HCT116 (cell line): ENCODE results near the gene PANK1. TPM values are rescaled to one million over a fixed set of nuclear protein-coding genes. Genes with fewer than 3 reads are reported as not detected.

ENCODE experiments used
- ATAC-seq: fragments of 200-7000 bp; cut with Tn5 transposase; 2 replicates; pipeline ENCODE4 v1.9.1; 2020; ENCODE audit warnings: mild to moderate bottlenecking, moderate library complexity
- BruUV-seq: library from RNA; stranded (reverse); fragments of 400-500 nt; replicated peaks from 2 replicates; lab custom pipeline; 2021; lab: Mats Ljungman, UMichigan
- CTCF ChIA-PET: fragments of 300-600 bp; sonication (Branson Sonifier 250); formaldehyde crosslinking; loops from one replicate; lab custom pipeline; 2021; ENCODE audit warnings: antibody characterized with exemption; lab: Charles Lee
- POLR2A ChIA-PET: fragments of 300-600, 350-600 bp; sonication (Branson Sonifier 250); formaldehyde crosslinking; loops from one replicate; lab custom pipeline; 2021; ENCODE audit warnings: antibody characterized with exemption; lab: Charles Lee
- RAD21 ChIA-PET, 2 experiments: fragments of 300-600 bp; sonication (Branson Sonifier 250); formaldehyde crosslinking; loops; one replicate each; lab custom pipeline; 2023; ENCODE audit warnings: low total read pairs in 2 of 2; ENCODE audit not compliant: uncharacterized antibody in 2 of 2, unreplicated experiment in 2 of 2, low non-redundant PET in 1 of 2; lab: Charles Lee
- DNase-seq: peaks from one replicate; pipeline ENCODE4 v3.0.0-alpha.2; 2010; ENCODE audit warnings: low read depth, low spot score
- H2AFZ ChIP-seq: fragments of 200-600 bp; shearing (Covaris generic), sonication (generic); 2 replicates; pipeline ENCODE4 v1.6.1; 2017; ENCODE audit warnings: low read depth, mixed run types, mixed read lengths, antibody characterized with exemption, low read length; ENCODE audit not compliant: poor library complexity, severe bottlenecking
- H3K27ac ChIP-seq: 2 replicates; pipeline ENCODE4 v1.5.1; 2012; ENCODE audit warnings: low read depth, low read length
- H3K27me3 ChIP-seq: fragments of 200-600 bp; sonication (generic); 2 replicates; pipeline ENCODE4 v1.6.1; 2016; ENCODE audit warnings: mixed run types, low read length, mixed read lengths; ENCODE audit not compliant: insufficient read depth
- H3K36me3 ChIP-seq, 2 experiments: fragments of 200-500 bp in 1 of 2; fragments of 200-600 bp in 1 of 2; sonication (Bioruptor generic) in 1 of 2; sonication (generic) in 1 of 2; 2 replicates each; pipeline versions ENCODE4 v1.5.1 to v1.6.1; 2014 to 2016; ENCODE audit warnings: low read length in 2 of 2, inconsistent platforms in 1 of 2, mixed read lengths in 1 of 2, mixed run types in 1 of 2; ENCODE audit not compliant: insufficient read depth in 2 of 2, control insufficient read depth in 1 of 2
- H3K4me1 ChIP-seq, 2 experiments: fragments of 200-600 bp in 1 of 2; sonication (generic) in 1 of 2; 2 replicates each; pipeline versions ENCODE4 v1.5.1 to v1.6.1; 2012 to 2017; ENCODE audit warnings: low read length in 2 of 2, inconsistent platforms in 1 of 2, mild to moderate bottlenecking in 1 of 2, mixed read lengths in 1 of 2, mixed run types in 1 of 2, moderate library complexity in 1 of 2; ENCODE audit not compliant: insufficient read depth in 2 of 2, control insufficient read depth in 1 of 2
- H3K4me2 ChIP-seq: fragments of 200-600 bp; sonication (generic); 2 replicates; pipeline ENCODE4 v1.6.1; 2017; ENCODE audit warnings: mixed run types, low read length, mixed read lengths
- H3K4me3 ChIP-seq, 2 experiments: fragments of 200-600 bp in 1 of 2; sonication (generic) in 1 of 2; replicated peaks in 1 of 2; 2 replicates each; pipeline ENCODE4 v1.5.1; 2011 to 2016; ENCODE audit warnings: low read length in 2 of 2, control low read depth in 1 of 2, low read depth in 1 of 2, mild to moderate bottlenecking in 1 of 2, mixed read lengths in 1 of 2, mixed run types in 1 of 2
- H3K79me2 ChIP-seq: fragments of 200-600 bp; sonication (generic); 2 replicates; pipeline ENCODE4 v1.6.1; 2017; ENCODE audit warnings: mild to moderate bottlenecking, mixed run types, low read length, moderate library complexity, mixed read lengths; ENCODE audit not compliant: insufficient read depth
- H3K9ac ChIP-seq: fragments of 200-600 bp; sonication (generic); 2 replicates; pipeline ENCODE4 v1.6.1; 2016; ENCODE audit warnings: low read length, mixed read lengths
- H3K9me2 ChIP-seq: fragments of 200-600 bp; sonication (generic), shearing (Covaris generic); 2 replicates; pipeline ENCODE4 v1.6.1; 2017; ENCODE audit warnings: mixed run types, mild to moderate bottlenecking, moderate library complexity; ENCODE audit not compliant: insufficient read depth
- H3K9me3 ChIP-seq, 2 experiments: fragments of 200-500 bp in 1 of 2; fragments of 200-600 bp in 1 of 2; sonication (Bioruptor generic) in 1 of 2; sonication (generic) in 1 of 2; 2 replicates each; pipeline ENCODE4 v1.6.1; 2014 to 2017; ENCODE audit warnings: low read length in 2 of 2, mixed read lengths in 2 of 2, inconsistent platforms in 1 of 2, low read depth in 1 of 2, mild to moderate bottlenecking in 1 of 2, mixed run types in 1 of 2, moderate library complexity in 1 of 2; ENCODE audit not compliant: control insufficient read depth in 1 of 2, insufficient read depth in 1 of 2
- H4K20me1 ChIP-seq: fragments of 200-600 bp; sonication (generic), shearing (Covaris generic); 2 replicates; pipeline ENCODE4 v1.6.1; 2017; ENCODE audit warnings: mixed run types, mild to moderate bottlenecking, moderate library complexity; ENCODE audit not compliant: insufficient read depth
- CBX3 ChIP-seq: IDR thresholded peaks from 2 replicates; pipeline ENCODE4 v1.6.1; 2012; ENCODE audit warnings: low read depth
- ELF1 ChIP-seq: IDR thresholded peaks from 2 replicates; pipeline ENCODE4 v1.6.1; 2012; ENCODE audit warnings: low read depth, borderline replicate concordance
- EZH2 ChIP-seq: fragments of 200-600 bp; sonication (generic); IDR thresholded peaks from 2 replicates; pipeline ENCODE4 v1.6.1; 2017; ENCODE audit warnings: antibody characterized with exemption, mixed run types
- FOSL1 ChIP-seq: IDR thresholded peaks from 2 replicates; pipeline ENCODE4 v1.6.1; 2012; ENCODE audit warnings: low read depth
- POLR2A ChIP-seq: IDR thresholded peaks from 2 replicates; pipeline ENCODE4 v1.7.0; 2011; ENCODE audit warnings: borderline replicate concordance; ENCODE audit not compliant: insufficient read depth, insufficient read length; ENCODE audit errors: extremely low read depth
- POLR2AphosphoS5 ChIP-seq: IDR thresholded peaks from 2 replicates; pipeline ENCODE4 v1.6.1; 2011; ENCODE audit warnings: mild to moderate bottlenecking, low read depth, low read length, moderate library complexity
- RAD21 ChIP-seq: IDR thresholded peaks from 2 replicates; pipeline ENCODE4 v1.6.1; 2012; ENCODE audit warnings: low read depth, mild to moderate bottlenecking
- SIN3A ChIP-seq: IDR thresholded peaks from 2 replicates; pipeline ENCODE4 v1.6.1; 2012; ENCODE audit warnings: low read depth
- SP1 ChIP-seq: IDR thresholded peaks from 2 replicates; pipeline ENCODE4 v1.6.1; 2012; ENCODE audit warnings: low read depth
- SRF ChIP-seq: IDR thresholded peaks from 2 replicates; pipeline ENCODE4 v1.6.1; 2012; ENCODE audit warnings: low read depth
- ZNF274 ChIP-seq: fragments of 200-500 bp; sonication (Bioruptor generic); IDR thresholded peaks from 2 replicates; pipeline ENCODE4 v1.6.1; 2014; ENCODE audit warnings: mild to moderate bottlenecking, low read depth, low read length, inconsistent platforms
- intact Hi-C: fragments of 100-400 bp; cut with micrococcal nuclease; formaldehyde crosslinking; loops from 2 replicates; pipeline ENCODE4 v1.10.0; 2022
- total RNA-seq: library from RNA; stranded (reverse); gene quantifications from one replicate; pipeline ENCODE4 v1.2.1, GENCODE V29; 2021; ENCODE audit not compliant: unreplicated experiment
- TF ChIP-seq, protein P1 (sequence below): IDR thresholded peaks from 2 replicates; pipeline ENCODE4 v1.6.1; 2012; ENCODE audit warnings: low read depth
- TF ChIP-seq, protein P2 (sequence below): IDR thresholded peaks from 2 replicates; pipeline ENCODE4 v1.6.1; 2011; ENCODE audit warnings: mild to moderate bottlenecking, low read length, moderate library complexity; ENCODE audit not compliant: insufficient replicate concordance; ENCODE audit errors: extremely low read depth
- TF ChIP-seq, protein P3 (sequence below): IDR thresholded peaks from 2 replicates; pipeline ENCODE4 v1.6.1; 2012
- TF ChIP-seq, protein P4 (sequence below): IDR thresholded peaks from 2 replicates; pipeline ENCODE4 v1.6.1; 2012

PANK1 gene
- total RNA-seq, 1 experiment from 2014 or later, result 6.4 TPM

DNA sequence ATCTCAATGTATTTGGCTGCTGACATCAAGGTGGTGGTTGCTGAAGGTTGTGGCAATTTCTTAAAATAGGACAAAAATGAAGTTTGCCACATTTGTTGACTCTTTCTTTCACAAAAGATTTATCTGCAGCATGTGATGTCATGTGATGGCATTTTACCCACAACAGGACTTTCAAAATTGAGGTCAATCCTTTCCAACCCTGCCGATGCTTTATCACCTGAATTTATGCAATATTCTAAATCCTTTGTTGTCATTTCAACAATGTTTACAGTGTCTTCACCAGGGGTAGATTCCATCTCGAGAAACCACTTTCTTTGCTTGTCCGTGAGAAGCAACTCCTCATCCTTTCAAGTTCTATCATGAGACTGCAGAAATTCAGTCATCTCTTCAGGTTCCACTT, 69.0 kb downstream of the PANK1 start:
- ChIA-PET RAD21 (no interaction called here), CTCF (no interaction called here), POLR2A (no interaction called here)
- TF ChIP-seq POLR2A, result no peak
- no peak for TF ChIP-seq SP1
- TF ChIP-seq SRF, result no peak
- TF ChIP-seq, protein P1, sequence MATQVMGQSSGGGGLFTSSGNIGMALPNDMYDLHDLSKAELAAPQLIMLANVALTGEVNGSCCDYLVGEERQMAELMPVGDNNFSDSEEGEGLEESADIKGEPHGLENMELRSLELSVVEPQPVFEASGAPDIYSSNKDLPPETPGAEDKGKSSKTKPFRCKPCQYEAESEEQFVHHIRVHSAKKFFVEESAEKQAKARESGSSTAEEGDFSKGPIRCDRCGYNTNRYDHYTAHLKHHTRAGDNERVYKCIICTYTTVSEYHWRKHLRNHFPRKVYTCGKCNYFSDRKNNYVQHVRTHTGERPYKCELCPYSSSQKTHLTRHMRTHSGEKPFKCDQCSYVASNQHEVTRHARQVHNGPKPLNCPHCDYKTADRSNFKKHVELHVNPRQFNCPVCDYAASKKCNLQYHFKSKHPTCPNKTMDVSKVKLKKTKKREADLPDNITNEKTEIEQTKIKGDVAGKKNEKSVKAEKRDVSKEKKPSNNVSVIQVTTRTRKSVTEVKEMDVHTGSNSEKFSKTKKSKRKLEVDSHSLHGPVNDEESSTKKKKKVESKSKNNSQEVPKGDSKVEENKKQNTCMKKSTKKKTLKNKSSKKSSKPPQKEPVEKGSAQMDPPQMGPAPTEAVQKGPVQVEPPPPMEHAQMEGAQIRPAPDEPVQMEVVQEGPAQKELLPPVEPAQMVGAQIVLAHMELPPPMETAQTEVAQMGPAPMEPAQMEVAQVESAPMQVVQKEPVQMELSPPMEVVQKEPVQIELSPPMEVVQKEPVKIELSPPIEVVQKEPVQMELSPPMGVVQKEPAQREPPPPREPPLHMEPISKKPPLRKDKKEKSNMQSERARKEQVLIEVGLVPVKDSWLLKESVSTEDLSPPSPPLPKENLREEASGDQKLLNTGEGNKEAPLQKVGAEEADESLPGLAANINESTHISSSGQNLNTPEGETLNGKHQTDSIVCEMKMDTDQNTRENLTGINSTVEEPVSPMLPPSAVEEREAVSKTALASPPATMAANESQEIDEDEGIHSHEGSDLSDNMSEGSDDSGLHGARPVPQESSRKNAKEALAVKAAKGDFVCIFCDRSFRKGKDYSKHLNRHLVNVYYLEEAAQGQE, result no peak
- TF ChIP-seq ELF1, result no peak
- no peak for TF ChIP-seq POLR2AphosphoS5
- ATAC-seq (no peak), DNase-seq (no peak)
- BruUV-seq, result no TSS peak
- no peak overlapping the region for H2AFZ ChIP-seq
- no peaks in the 10 kb centered on the region for H3K79me2 ChIP-seq
- intact Hi-C loops, result no loop called here
- H3K9me2 ChIP-seq, result no peaks in the 10 kb centered on the region
- H4K20me1 ChIP-seq, result no peaks in the 10 kb centered on the region
- no peak overlapping the region for H3K4me2 ChIP-seq
- H3K9me3 ChIP-seq, result no peaks in the 10 kb centered on the region
- H3K36me3 ChIP-seq, result no peaks in the 10 kb centered on the region
- H3K27me3 ChIP-seq, result no peaks in the 10 kb centered on the region
- H3K4me1 ChIP-seq, result no peaks in the 10 kb centered on the region
- no peak overlapping the region for H3K4me3 ChIP-seq
- H3K27ac ChIP-seq, result no peak overlapping the region
- no peak overlapping the region for H3K9ac ChIP-seq

DNA sequence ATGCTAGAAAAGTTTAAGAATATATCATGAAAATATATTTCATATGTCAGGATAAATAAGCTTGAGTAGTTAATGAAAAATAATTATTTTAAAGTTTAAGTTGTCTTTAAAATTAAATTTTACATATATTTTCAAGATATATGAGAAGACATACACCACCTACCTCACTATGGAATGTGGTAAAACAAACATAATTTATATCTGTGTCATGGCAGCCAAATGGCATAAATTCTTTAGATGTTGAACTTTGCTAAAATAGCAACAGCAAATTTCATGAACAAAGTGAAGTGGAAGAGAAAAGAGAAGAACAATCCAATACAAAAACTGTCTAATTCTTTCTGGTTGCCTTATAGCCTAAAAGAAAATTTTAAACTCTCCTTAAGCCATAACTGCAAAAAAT, 70.0 kb downstream of the PANK1 start:
- ATAC-seq (no peak), DNase-seq (no peak)
- H2AFZ ChIP-seq, result no peak overlapping the region
- no peaks in the 10 kb centered on the region for H3K9me3 ChIP-seq
- H3K9ac ChIP-seq, result no peak overlapping the region
- H3K4me2 ChIP-seq, result no peak overlapping the region
- no peaks in the 10 kb centered on the region for H4K20me1 ChIP-seq
- H3K36me3 ChIP-seq, result no peaks in the 10 kb centered on the region
- H3K27ac ChIP-seq, result no peak overlapping the region
- no peaks in the 10 kb centered on the region for H3K4me1 ChIP-seq
- H3K9me2 ChIP-seq, result no peaks in the 10 kb centered on the region
- no peaks in the 10 kb centered on the region for H3K79me2 ChIP-seq
- ChIA-PET POLR2A (no interaction called here), CTCF (no interaction called here), RAD21 (no interaction called here)
- H3K4me3 ChIP-seq, result no peak overlapping the region
- BruUV-seq, result no TSS peak
- intact Hi-C loops, result no loop called here
- H3K27me3 ChIP-seq, result no peaks in the 10 kb centered on the region
- TF ChIP-seq, protein P2, sequence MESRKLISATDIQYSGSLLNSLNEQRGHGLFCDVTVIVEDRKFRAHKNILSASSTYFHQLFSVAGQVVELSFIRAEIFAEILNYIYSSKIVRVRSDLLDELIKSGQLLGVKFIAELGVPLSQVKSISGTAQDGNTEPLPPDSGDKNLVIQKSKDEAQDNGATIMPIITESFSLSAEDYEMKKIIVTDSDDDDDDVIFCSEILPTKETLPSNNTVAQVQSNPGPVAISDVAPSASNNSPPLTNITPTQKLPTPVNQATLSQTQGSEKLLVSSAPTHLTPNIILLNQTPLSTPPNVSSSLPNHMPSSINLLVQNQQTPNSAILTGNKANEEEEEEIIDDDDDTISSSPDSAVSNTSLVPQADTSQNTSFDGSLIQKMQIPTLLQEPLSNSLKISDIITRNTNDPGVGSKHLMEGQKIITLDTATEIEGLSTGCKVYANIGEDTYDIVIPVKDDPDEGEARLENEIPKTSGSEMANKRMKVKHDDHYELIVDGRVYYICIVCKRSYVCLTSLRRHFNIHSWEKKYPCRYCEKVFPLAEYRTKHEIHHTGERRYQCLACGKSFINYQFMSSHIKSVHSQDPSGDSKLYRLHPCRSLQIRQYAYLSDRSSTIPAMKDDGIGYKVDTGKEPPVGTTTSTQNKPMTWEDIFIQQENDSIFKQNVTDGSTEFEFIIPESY, result no peak
- TF ChIP-seq ELF1, result no peak
- TF ChIP-seq RAD21, result no peak
- TF ChIP-seq SP1, result no peak
- no peak for TF ChIP-seq ZNF274
- TF ChIP-seq, protein P3, sequence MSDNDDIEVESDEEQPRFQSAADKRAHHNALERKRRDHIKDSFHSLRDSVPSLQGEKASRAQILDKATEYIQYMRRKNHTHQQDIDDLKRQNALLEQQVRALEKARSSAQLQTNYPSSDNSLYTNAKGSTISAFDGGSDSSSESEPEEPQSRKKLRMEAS, result no peak
- no peak for TF ChIP-seq SIN3A
- TF ChIP-seq, protein P4, sequence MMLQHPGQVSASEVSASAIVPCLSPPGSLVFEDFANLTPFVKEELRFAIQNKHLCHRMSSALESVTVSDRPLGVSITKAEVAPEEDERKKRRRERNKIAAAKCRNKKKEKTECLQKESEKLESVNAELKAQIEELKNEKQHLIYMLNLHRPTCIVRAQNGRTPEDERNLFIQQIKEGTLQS, result no peak
- TF ChIP-seq POLR2A, result no peak
- TF ChIP-seq FOSL1, result no peak
- TF ChIP-seq CBX3, result no peak
- TF ChIP-seq EZH2, result no peak
